Measurements from ENCODE around the gene TECPR1. TPM values are rescaled to one million over a fixed set of nuclear protein-coding genes. Genes with fewer than 3 reads are reported as not detected.

The TECPR1 gene
- total RNA-seq, 1 donor from 2014 or later = 10.8 TPM

DNA sequence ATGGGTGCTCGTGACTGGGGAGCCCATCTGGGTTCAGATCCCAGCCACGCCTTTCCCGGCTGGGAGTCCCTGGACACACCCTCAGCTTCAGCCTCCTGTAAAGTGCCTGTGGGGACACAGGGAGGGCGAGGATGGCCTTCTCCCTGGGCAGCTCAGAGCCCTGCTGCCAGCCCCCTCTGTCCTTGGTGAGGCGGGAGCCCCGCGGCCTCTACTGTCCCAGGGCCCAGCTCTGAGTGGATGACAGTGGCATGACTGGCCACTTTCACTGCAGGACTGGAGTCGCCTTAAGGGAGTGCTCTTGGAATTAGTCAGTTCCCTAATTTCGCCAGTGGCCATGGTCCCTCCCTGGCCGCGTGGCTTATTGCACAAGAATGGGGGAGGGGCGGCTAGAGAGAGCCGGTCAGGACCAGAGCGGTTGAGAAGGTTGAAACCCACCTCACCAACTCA, 34.1 kb upstream of the TECPR1 start:
- TF ChIP-seq EZH2phosphoT487 (IDR thresholded peaks at IDR 0.05) = no peak
- TF ChIP-seq, protein P1, sequence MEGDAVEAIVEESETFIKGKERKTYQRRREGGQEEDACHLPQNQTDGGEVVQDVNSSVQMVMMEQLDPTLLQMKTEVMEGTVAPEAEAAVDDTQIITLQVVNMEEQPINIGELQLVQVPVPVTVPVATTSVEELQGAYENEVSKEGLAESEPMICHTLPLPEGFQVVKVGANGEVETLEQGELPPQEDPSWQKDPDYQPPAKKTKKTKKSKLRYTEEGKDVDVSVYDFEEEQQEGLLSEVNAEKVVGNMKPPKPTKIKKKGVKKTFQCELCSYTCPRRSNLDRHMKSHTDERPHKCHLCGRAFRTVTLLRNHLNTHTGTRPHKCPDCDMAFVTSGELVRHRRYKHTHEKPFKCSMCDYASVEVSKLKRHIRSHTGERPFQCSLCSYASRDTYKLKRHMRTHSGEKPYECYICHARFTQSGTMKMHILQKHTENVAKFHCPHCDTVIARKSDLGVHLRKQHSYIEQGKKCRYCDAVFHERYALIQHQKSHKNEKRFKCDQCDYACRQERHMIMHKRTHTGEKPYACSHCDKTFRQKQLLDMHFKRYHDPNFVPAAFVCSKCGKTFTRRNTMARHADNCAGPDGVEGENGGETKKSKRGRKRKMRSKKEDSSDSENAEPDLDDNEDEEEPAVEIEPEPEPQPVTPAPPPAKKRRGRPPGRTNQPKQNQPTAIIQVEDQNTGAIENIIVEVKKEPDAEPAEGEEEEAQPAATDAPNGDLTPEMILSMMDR (IDR thresholded peaks at IDR 0.05) = no peak
- no peak for TF ChIP-seq EZH2 (IDR thresholded peaks at IDR 0.05)
- DNase-seq (ENCODE audit: low spot score) = no peak
- peaks cover 78% of the 10 kb centered on the region for H4K20me1 ChIP-seq (ENCODE audit: low read depth)
- no peak overlapping the region for H3K4me2 ChIP-seq
- H3K27ac ChIP-seq = no peak overlapping the region
- H3K79me2 ChIP-seq (ENCODE audit: low read depth) = peaks cover 67% of the 10 kb centered on the region
- H3F3A ChIP-seq (ENCODE audit: low read depth) = no peaks in the 10 kb centered on the region
- H3K36me3 ChIP-seq = no peaks in the 10 kb centered on the region
- no peak overlapping the region for H3K9ac ChIP-seq
- Mint-ChIP-seq H3K27ac (no peak overlapping the region), H3K9me3 (no peaks in the 10 kb centered on the region), H3K27me3 (ENCODE audit: insufficient read depth, low read depth) (peaks cover 3% of the 10 kb centered on the region), H3K36me3 (peaks cover 7% of the 10 kb centered on the region), H3K4me1 (peaks cover 19% of the 10 kb centered on the region), H3K4me3 (no peak overlapping the region)
- H2AFZ ChIP-seq (replicated peaks) = no peak overlapping the region
- no peak overlapping the region for H3K4me3 ChIP-seq
- no peaks in the 10 kb centered on the region for H3K27me3 ChIP-seq
- H3K4me1 ChIP-seq = peaks cover 8% of the 10 kb centered on the region
- no peaks in the 10 kb centered on the region for H3K9me3 ChIP-seq (ENCODE audit: low read depth)

DNA sequence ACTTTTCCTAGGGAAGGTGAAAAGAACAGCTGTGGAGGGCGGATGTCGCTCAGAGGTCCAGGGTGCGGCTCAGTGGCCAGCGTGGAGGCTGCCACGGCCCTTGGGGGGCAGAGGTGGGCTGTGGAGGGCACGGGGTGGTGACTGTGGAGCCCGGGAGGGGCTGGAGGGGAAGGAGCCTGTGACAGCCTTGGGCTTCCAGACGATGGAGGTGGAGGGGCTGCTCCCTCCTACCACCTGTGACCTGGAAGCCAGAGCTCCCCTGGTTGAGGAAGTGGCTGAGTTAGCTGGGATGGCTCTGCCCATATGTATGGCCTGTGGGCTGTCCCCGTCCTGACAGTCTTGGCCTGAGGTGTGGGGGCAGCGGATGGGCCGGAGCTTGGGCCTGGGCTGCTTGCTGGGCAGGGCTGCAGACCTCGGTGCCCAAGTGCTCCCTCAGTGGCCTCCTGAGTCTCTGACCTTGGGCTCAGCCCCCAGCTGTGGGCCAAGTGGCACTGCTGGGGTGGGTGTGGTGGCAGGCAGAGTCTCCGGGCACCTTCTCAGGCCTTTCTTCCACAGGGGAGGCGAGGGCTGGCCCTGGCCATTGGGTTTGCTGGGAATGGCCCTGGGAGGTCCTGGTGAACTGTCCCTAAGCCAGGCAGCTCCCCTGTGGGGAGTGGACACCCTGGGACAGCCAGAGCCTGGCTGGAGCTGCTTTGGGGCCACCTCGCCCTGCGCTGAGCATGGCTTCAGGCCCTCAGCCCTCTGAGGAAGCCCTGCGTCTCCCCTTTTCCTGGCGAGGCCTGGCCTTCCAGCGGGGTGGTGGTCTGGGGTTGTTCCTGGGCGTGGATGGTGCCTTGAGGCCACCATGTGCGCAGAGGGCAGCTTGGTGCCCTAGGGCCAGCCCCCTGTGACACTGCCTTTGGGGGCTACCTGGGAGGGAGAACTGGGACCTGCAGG, 33.4 kb upstream of the TECPR1 start:
- no peak overlapping the region for H2AFZ ChIP-seq (replicated peaks)
- Mint-ChIP-seq H3K4me3 (peak overlapping the region; percentile 41), H3K27me3 (ENCODE audit: insufficient read depth, low read depth) (peaks cover 3% of the 10 kb centered on the region), H3K27ac (no peak overlapping the region), H3K9me3 (no peaks in the 10 kb centered on the region), H3K4me1 (peaks cover 22% of the 10 kb centered on the region), H3K36me3 (peaks cover 7% of the 10 kb centered on the region)
- TF ChIP-seq, protein P1 (IDR thresholded peaks at IDR 0.05) = no peak
- TF ChIP-seq EZH2phosphoT487 (IDR thresholded peaks at IDR 0.05) (no peak), EZH2 (IDR thresholded peaks at IDR 0.05) (no peak)
- peaks cover 78% of the 10 kb centered on the region for H4K20me1 ChIP-seq (ENCODE audit: low read depth)
- no peaks in the 10 kb centered on the region for H3K36me3 ChIP-seq
- no peak overlapping the region for H3K9ac ChIP-seq
- H3K79me2 ChIP-seq (ENCODE audit: low read depth) = peaks cover 67% of the 10 kb centered on the region
- no peak overlapping the region for H3K4me2 ChIP-seq
- no peak for DNase-seq (ENCODE audit: low spot score)
- H3F3A ChIP-seq (ENCODE audit: low read depth) = peaks cover 6% of the 10 kb centered on the region
- no peaks in the 10 kb centered on the region for H3K27me3 ChIP-seq
- H3K4me3 ChIP-seq = no peak overlapping the region
- peaks cover 8% of the 10 kb centered on the region for H3K4me1 ChIP-seq
- H3K27ac ChIP-seq = no peak overlapping the region
- H3K9me3 ChIP-seq (ENCODE audit: low read depth) = no peaks in the 10 kb centered on the region

DNA sequence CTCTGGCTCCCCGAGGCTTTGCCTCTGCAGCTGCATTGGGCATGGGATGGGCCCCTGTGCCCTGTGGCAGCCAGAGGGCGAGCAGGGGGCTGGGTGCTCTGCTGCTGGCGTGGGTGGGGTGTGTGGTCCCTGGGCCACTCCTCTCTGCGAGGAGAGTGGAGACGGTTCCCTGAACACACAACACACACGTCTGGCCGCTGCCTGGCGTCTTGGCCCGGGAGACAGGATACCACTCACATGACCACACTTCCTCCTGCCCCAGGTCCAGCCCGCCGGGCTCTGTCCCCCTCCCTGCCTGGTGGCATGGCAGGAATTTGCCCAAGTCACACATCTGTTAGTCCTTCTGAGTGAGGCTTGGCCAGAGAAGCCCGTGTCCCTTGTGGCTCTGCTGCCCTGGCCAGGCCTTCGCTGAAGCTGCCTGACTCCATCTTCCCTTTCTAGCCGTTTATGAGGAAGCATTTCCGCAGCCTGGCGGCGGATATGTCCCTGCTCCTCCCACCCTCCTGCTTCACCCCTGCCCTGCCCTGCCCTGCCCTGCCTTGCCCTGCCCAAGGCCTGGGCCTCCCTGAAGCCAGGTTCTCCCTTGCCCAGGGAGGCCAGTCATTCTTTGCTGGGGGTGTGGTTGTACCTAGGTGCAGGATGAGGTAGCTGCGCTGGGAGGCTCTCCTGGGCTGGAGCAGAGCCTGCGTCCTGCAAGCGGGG, 32.5 kb upstream of the TECPR1 start:
- no peak overlapping the region for H3K27ac ChIP-seq
- H3K36me3 ChIP-seq = no peaks in the 10 kb centered on the region
- no peak for DNase-seq (ENCODE audit: low spot score)
- H3K79me2 ChIP-seq (ENCODE audit: low read depth) = peaks cover 63% of the 10 kb centered on the region
- peak overlapping the region; percentile 97 for H3K4me2 ChIP-seq
- TF ChIP-seq EZH2phosphoT487 (IDR thresholded peaks at IDR 0.05) (no peak), EZH2 (IDR thresholded peaks at IDR 0.05) (no peak)
- TF ChIP-seq, protein P1 (IDR thresholded peaks at IDR 0.05) = no peak
- no peak overlapping the region for H2AFZ ChIP-seq (replicated peaks)
- H3K4me3 ChIP-seq = no peak overlapping the region
- no peaks in the 10 kb centered on the region for H3K9me3 ChIP-seq (ENCODE audit: low read depth)
- H4K20me1 ChIP-seq (ENCODE audit: low read depth) = peaks cover 74% of the 10 kb centered on the region
- H3K4me1 Mint-ChIP-seq = peaks cover 22% of the 10 kb centered on the region
- H3K27ac Mint-ChIP-seq = peak overlapping the region; percentile 50
- peak overlapping the region; percentile 55 for H3K4me3 Mint-ChIP-seq
- no peak overlapping the region for H3K9ac ChIP-seq
- peaks cover 7% of the 10 kb centered on the region for H3K36me3 Mint-ChIP-seq
- peaks cover 8% of the 10 kb centered on the region for H3K4me1 ChIP-seq
- no peaks in the 10 kb centered on the region for H3K9me3 Mint-ChIP-seq
- peaks cover 3% of the 10 kb centered on the region for H3K27me3 Mint-ChIP-seq (ENCODE audit: insufficient read depth, low read depth)
- peaks cover 8% of the 10 kb centered on the region for H3F3A ChIP-seq (ENCODE audit: low read depth)
- H3K27me3 ChIP-seq = no peaks in the 10 kb centered on the region

Measured in neural progenitor cell (in vitro differentiated cells).